Liver (tissue), 9 donors: ENCODE data around the gene EEIG1. TPM values are rescaled to one million over a fixed set of nuclear protein-coding genes. Genes with fewer than 3 reads are reported as not detected.

ENCODE experiments used
- DNase-seq: peaks from one replicate; pipeline ENCODE4 v3.0.0-alpha.2; 2017; ENCODE audit warnings: low spot score
- H3K27ac ChIP-seq, 2 donors: one replicate each; pipeline ENCODE4 v1.7.0; 2013; ENCODE audit warnings: inconsistent platforms in 2 of 2, low read length in 2 of 2, control low read depth in 1 of 2, low read depth in 1 of 2, mild to moderate bottlenecking in 1 of 2
- H3K27me3 ChIP-seq, 4 donors: one replicate each; pipeline versions ENCODE4 v1.6.1 to v1.7.0; 2013; ENCODE audit warnings: low read length in 3 of 4, inconsistent platforms in 1 of 4, mild to moderate bottlenecking in 1 of 4, moderate library complexity in 1 of 4; ENCODE audit not compliant: control insufficient read depth in 4 of 4, insufficient read depth in 4 of 4
- H3K36me3 ChIP-seq, 4 donors: one replicate each; pipeline versions ENCODE4 v1.6.1 to v1.7.0; 2013; ENCODE audit warnings: low read length in 3 of 4, mild to moderate bottlenecking in 3 of 4, low read depth in 1 of 4, moderate library complexity in 1 of 4; ENCODE audit not compliant: control insufficient read depth in 4 of 4, insufficient read depth in 3 of 4
- H3K4me1 ChIP-seq, 4 donors: one replicate each; pipeline versions ENCODE4 v1.6.1 to v1.7.0; 2013; ENCODE audit warnings: low read length in 3 of 4, mild to moderate bottlenecking in 3 of 4, moderate library complexity in 1 of 4; ENCODE audit not compliant: control insufficient read depth in 4 of 4, insufficient read depth in 4 of 4
- H3K4me3 ChIP-seq, 3 donors: one replicate each; pipeline versions ENCODE4 v1.6.1 to v1.7.0; 2013; ENCODE audit warnings: low read length in 3 of 3, control low read depth in 1 of 3, low read depth in 1 of 3, mild to moderate bottlenecking in 1 of 3
- H3K9ac ChIP-seq, 2 donors: one replicate each; pipeline ENCODE4 v1.7.0; 2013; ENCODE audit warnings: low read length in 2 of 2, mild to moderate bottlenecking in 2 of 2, moderate library complexity in 2 of 2, control low read depth in 1 of 2, low read depth in 1 of 2
- H3K9me3 ChIP-seq, 4 donors: one replicate each; pipeline versions ENCODE4 v1.6.1 to v1.7.0; 2013; ENCODE audit warnings: low read length in 3 of 4; ENCODE audit not compliant: control insufficient read depth in 4 of 4
- EGR1 ChIP-seq, 2 donors: IDR thresholded peaks; 2 replicates each; pipeline ENCODE4 v1.6.1; 2016 to 2018; ENCODE audit warnings: antibody characterized with exemption in 2 of 2, low read depth in 2 of 2
- FOXA1 ChIP-seq: IDR thresholded peaks from 2 replicates; pipeline ENCODE4 v1.6.1; 2016; ENCODE audit warnings: antibody characterized with exemption
- FOXA2 ChIP-seq: IDR thresholded peaks from 2 replicates; pipeline ENCODE4 v1.6.1; 2016; ENCODE audit warnings: antibody characterized with exemption
- HNF4A ChIP-seq, 2 donors: conservative IDR thresholded peaks; 2 replicates each; pipeline ENCODE4 v1.6.1; 2016; ENCODE audit warnings: antibody characterized with exemption in 2 of 2, mild to moderate bottlenecking in 2 of 2
- HNF4G ChIP-seq: IDR thresholded peaks from 2 replicates; pipeline ENCODE4 v1.6.1; 2016; ENCODE audit warnings: antibody characterized with exemption
- JUND ChIP-seq, 2 donors: IDR thresholded peaks; 2 replicates each; pipeline ENCODE4 v1.6.1; 2016; ENCODE audit warnings: antibody characterized with exemption in 2 of 2
- NR2F2 ChIP-seq: IDR thresholded peaks from 2 replicates; pipeline ENCODE4 v1.6.1; 2016; ENCODE audit warnings: antibody characterized with exemption
- RAD21 ChIP-seq, 2 donors: IDR thresholded peaks; 2 replicates each; pipeline ENCODE4 v1.6.1; 2016; ENCODE audit warnings: antibody characterized with exemption in 2 of 2, mild to moderate bottlenecking in 2 of 2
- RXRA ChIP-seq, 2 donors: IDR thresholded peaks; 2 replicates each; pipeline ENCODE4 v1.6.1; 2017 to 2018; ENCODE audit warnings: antibody characterized with exemption in 2 of 2, mild to moderate bottlenecking in 1 of 2
- SP1 ChIP-seq: IDR thresholded peaks from 2 replicates; pipeline ENCODE4 v1.6.1; 2018; ENCODE audit warnings: antibody characterized with exemption, mild to moderate bottlenecking
- TAF1 ChIP-seq: conservative IDR thresholded peaks from 2 replicates; pipeline ENCODE4 v1.6.1; 2016; ENCODE audit warnings: antibody characterized with exemption, mild to moderate bottlenecking
- WGBS: extraction: QIAGEN DNeasy Blood & Tissue Kit; methylation state at CpG from one replicate; pipeline ENCODE4 v1.1.7; 2013; 5-methylcytosine and 5-hydroxymethylcytosine counted together
- polyA plus RNA-seq, 2 donors: library from polyadenylated mRNA; stranded (reverse) in 1 of 2; unstranded in 1 of 2; fragments of 200-250 nt in 1 of 2; fragments of >200 nt in 1 of 2; fragmentation: Nextera tagmentation in 1 of 2; extraction: Ambion mirVana in 1 of 2; gene quantifications; one replicate each; pipeline versions ENCODE4 v1.2.1 to v1.2.3, GENCODE V29; 2013 to 2015
- total RNA-seq, 2 donors: library from RNA; depleted of rRNA; stranded (reverse); fragments of >200 nt; gene quantifications; one replicate each; pipeline ENCODE4 v1.2.3, GENCODE V29; 2014
- TF ChIP-seq, protein P1 (sequence below): IDR thresholded peaks from 2 replicates; pipeline ENCODE4 v1.6.1; 2016; ENCODE audit warnings: antibody characterized with exemption, mild to moderate bottlenecking
- TF ChIP-seq, protein P2 (sequence below): IDR thresholded peaks from 2 replicates; pipeline ENCODE4 v1.6.1; 2016; ENCODE audit warnings: antibody characterized with exemption
- TF ChIP-seq, protein P3 (sequence below): IDR thresholded peaks from 2 replicates; pipeline ENCODE4 v1.6.1; 2016; ENCODE audit warnings: antibody characterized with exemption
- TF ChIP-seq, protein P4 (sequence below): fragments of 150-350 bp; IDR thresholded peaks from 2 replicates; pipeline ENCODE4 v1.5.1; 2017; ENCODE audit warnings: improper control_type of control experiment, low read depth, low read length; ENCODE audit not compliant: missing input control
- donor health status: healthy.
- donor health status: healthy.
- donor health status: healthy.
- donor health status: healthy.
- donor health status: healthy.

EEIG1 gene
- total and polyA plus RNA-seq, 4 donors, result 4.9 to 14.3 (median 8.9) TPM

DNA sequence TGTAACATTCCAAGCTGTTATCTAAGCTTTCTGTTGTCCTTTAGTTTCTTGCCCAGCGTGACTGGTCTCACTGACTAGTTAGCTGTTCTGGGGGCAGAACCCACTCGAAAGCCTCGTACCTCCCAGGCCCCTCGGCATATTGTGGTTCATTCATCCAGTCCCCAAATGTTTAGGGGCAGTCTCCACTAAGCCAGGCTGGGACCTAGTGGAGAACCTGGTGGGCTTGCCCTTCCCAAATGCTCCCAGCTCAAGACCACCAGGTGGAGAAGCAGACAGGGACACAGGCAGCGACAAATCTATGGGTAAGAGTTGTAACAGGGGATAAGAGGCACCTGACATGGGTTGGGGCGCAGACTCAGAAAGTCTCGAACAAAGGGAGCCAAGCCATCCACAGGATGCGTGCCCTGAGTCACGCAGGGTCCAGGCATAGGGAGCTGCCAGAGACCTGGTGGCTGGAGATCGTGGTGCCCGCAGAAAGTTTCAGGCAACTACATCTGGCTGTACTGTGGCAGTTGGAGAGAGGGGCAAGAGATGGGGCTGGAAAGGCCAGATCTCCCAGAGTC, 851 bp upstream of the EEIG1 start:
- Histone ChIP-seq H3K36me3 (no peaks in the 10 kb centered on the region), H3K27ac (peak overlapping the region; percentile 74 to 80), H3K27me3 (no peaks in the 10 kb centered on the region), H3K9me3 (no peaks in the 10 kb centered on the region), H3K4me1 (peaks cover 6 to 41% (median 25%) of the 10 kb centered on the region in 4 donors), H3K9ac (peak overlapping the region; percentile 42 to 95), H3K4me3 (peak overlapping the region; percentile 57 to 85 (median 61))
- 62% methylated on average over 11 of the region's 11 CpGs for WGBS
- no peak for DNase-seq
- no peak for TF ChIP-seq SP1
- TF ChIP-seq, protein P1, sequence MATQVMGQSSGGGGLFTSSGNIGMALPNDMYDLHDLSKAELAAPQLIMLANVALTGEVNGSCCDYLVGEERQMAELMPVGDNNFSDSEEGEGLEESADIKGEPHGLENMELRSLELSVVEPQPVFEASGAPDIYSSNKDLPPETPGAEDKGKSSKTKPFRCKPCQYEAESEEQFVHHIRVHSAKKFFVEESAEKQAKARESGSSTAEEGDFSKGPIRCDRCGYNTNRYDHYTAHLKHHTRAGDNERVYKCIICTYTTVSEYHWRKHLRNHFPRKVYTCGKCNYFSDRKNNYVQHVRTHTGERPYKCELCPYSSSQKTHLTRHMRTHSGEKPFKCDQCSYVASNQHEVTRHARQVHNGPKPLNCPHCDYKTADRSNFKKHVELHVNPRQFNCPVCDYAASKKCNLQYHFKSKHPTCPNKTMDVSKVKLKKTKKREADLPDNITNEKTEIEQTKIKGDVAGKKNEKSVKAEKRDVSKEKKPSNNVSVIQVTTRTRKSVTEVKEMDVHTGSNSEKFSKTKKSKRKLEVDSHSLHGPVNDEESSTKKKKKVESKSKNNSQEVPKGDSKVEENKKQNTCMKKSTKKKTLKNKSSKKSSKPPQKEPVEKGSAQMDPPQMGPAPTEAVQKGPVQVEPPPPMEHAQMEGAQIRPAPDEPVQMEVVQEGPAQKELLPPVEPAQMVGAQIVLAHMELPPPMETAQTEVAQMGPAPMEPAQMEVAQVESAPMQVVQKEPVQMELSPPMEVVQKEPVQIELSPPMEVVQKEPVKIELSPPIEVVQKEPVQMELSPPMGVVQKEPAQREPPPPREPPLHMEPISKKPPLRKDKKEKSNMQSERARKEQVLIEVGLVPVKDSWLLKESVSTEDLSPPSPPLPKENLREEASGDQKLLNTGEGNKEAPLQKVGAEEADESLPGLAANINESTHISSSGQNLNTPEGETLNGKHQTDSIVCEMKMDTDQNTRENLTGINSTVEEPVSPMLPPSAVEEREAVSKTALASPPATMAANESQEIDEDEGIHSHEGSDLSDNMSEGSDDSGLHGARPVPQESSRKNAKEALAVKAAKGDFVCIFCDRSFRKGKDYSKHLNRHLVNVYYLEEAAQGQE, result no peak
- TF ChIP-seq TAF1, result no peak
- no peak for TF ChIP-seq RAD21 (IDR thresholded peaks at IDR 0.05)
- TF ChIP-seq NR2F2, result no peak
- no peak for TF ChIP-seq FOXA2
- TF ChIP-seq, protein P2, sequence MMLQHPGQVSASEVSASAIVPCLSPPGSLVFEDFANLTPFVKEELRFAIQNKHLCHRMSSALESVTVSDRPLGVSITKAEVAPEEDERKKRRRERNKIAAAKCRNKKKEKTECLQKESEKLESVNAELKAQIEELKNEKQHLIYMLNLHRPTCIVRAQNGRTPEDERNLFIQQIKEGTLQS, result no peak
- no peak for TF ChIP-seq HNF4G
- TF ChIP-seq, protein P3, sequence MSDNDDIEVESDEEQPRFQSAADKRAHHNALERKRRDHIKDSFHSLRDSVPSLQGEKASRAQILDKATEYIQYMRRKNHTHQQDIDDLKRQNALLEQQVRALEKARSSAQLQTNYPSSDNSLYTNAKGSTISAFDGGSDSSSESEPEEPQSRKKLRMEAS, result no peak
- no peak for TF ChIP-seq JUND (IDR thresholded peaks at IDR 0.05)
- TF ChIP-seq, protein P4, sequence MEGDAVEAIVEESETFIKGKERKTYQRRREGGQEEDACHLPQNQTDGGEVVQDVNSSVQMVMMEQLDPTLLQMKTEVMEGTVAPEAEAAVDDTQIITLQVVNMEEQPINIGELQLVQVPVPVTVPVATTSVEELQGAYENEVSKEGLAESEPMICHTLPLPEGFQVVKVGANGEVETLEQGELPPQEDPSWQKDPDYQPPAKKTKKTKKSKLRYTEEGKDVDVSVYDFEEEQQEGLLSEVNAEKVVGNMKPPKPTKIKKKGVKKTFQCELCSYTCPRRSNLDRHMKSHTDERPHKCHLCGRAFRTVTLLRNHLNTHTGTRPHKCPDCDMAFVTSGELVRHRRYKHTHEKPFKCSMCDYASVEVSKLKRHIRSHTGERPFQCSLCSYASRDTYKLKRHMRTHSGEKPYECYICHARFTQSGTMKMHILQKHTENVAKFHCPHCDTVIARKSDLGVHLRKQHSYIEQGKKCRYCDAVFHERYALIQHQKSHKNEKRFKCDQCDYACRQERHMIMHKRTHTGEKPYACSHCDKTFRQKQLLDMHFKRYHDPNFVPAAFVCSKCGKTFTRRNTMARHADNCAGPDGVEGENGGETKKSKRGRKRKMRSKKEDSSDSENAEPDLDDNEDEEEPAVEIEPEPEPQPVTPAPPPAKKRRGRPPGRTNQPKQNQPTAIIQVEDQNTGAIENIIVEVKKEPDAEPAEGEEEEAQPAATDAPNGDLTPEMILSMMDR, result no peak

DNA sequence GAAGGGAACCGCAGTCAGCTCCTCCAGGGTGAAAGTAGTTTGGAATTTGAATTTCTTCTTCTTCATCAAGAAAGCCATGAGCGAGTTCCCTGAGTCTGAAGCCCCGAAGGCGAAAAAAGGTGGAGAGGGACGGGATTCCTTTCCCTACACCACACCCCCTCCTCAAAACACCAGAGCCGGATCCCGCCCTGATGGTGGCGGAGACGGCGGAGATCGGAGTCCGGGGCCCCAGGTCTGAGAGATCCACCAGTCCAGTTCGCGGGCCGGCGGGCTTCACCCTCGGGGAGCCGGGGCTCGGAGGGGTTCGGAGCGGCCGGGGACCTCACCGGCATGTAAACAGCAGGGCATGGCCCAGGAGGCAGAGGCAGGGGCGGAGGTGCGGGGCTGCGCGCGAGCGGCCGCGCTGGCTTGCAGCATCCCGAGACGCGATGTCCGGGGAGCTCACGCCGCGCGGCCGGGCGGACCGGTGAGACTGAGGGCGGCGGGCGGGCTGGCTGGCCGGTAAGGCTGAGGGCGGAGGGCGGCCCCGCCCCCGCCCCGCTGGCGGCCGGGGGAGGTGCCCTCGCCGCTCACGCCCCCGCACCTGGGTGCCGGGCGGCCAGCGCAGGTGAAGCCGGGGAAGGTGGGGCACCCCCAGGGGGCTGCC, 606 bp downstream of the EEIG1 start:
- Histone ChIP-seq H3K27ac (peak overlapping the region; percentile 79 to 95), H3K4me1 (peaks cover 16 to 49% (median 38%) of the 10 kb centered on the region in 4 donors), H3K9ac (peak overlapping the region; percentile 77 to 96), H3K36me3 (peaks cover 0 to 2% (median 0%) of the 10 kb centered on the region in 4 donors), H3K27me3 (no peaks in the 10 kb centered on the region), H3K4me3 (peak overlapping the region; percentile 65 to 91 (median 85)), H3K9me3 (no peaks in the 10 kb centered on the region)
- under 1% methylated on average over 61 of the region's 61 CpGs for WGBS
- no peak for TF ChIP-seq HNF4G
- TF ChIP-seq FOXA1, result no peak
- TF ChIP-seq EGR1 (IDR thresholded peaks at IDR 0.05; ENCODE audit: low read depth in 2 of 2), result peak; percentile 23 to 85
- TF ChIP-seq RXRA (IDR thresholded peaks at IDR 0.05), result no peak
- TF ChIP-seq HNF4A (conservative IDR thresholded peaks at IDR 0.05), result no peak
- DNase-seq, result peak; percentile 67
